Activated T-cell treated with anti-CD3 and anti-CD28 coated beads, Interleukin-2, amount 50 U/mL, for 48 hours (primary cell): ENCODE measurements around the gene ANTXR1.

Source experiments
- DNase-seq, 2 experiments: peaks; one replicate each; pipeline ENCODE4 v3.0.0-alpha.2; 2020

ANTXR1 gene

GRCh38 chr2:69298261-69298660 is 285.3 kb downstream of the ANTXR1 start:
- DNase-seq, result no peak

- DNase-seq, result no peak
These were observed 285.9 kb downstream of the ANTXR1 start for GRCh38 chr2:69298862-69299261.
